K562 (cell line): Measurements from ENCODE around the gene SETD5. TPM values are rescaled to one million over a fixed set of nuclear protein-coding genes. Genes with fewer than 3 reads are reported as not detected.

ENCODE experiments used
- ATAC-seq: fragments of 200-7000 bp; cut with Tn5 transposase; 3 replicates; pipeline ENCODE4 v1.9.1; 2020; ENCODE audit warnings: moderate library complexity
- BruUV-seq: library from RNA; stranded (reverse); fragments of 400-500 nt; replicated peaks from 2 replicates; lab custom pipeline; 2021; lab: Mats Ljungman, UMichigan
- CTCF ChIA-PET: fragments of 300-600 bp; formaldehyde crosslinking; extraction: SDS; loops from one replicate; lab custom pipeline; 2021; ENCODE audit warnings: low intra/inter-chr PET ratio; lab: Yijun Ruan, JAX
- POLR2A ChIA-PET: fragments of 300-600, 350-650 bp; sonication (Branson Sonifier 250); formaldehyde crosslinking; extraction: SDS; loops from one replicate; lab custom pipeline; 2021; ENCODE audit warnings: antibody characterized with exemption, inconsistent platforms; lab: Yijun Ruan, JAX
- DNase-seq, 4 experiments: peaks; one replicate each; pipeline versions ENCODE4 v3.0.0 to v3.0.0-alpha.2; 2011 to 2018; ENCODE audit warnings: low spot score in 3 of 4, mixed read lengths in 3 of 4; ENCODE audit errors: extremely low read depth in 1 of 4
- FAIRE-seq: peaks from 2 replicates; lab custom pipeline; 2011; peaks lifted over from hg19 to GRCh38; lab: Jason Lieb, UNC
- H2AFZ ChIP-seq: 2 replicates; pipeline ENCODE4 v1.6.0; 2011; ENCODE audit warnings: low read depth, low read length, control low read depth, inconsistent platforms
- H3K27ac ChIP-seq: fragments of 200-600 bp; 3 replicates; pipeline ENCODE4 v1.8.0; 2011; ENCODE audit warnings: low read depth, mild to moderate bottlenecking, control low read depth, inconsistent platforms, low read length, moderate library complexity, mixed read lengths; ENCODE audit errors: extremely low read depth
- H3K27me3 ChIP-seq, 2 experiments: fragments of 300-600 bp in 1 of 2; 2 replicates in 1 of 2; 3 replicates in 1 of 2; pipeline versions ENCODE4 v1.6.0 to v1.8.0; 2011; ENCODE audit warnings: inconsistent platforms in 2 of 2, low read length in 2 of 2, mild to moderate bottlenecking in 1 of 2, mixed read lengths in 1 of 2, moderate library complexity in 1 of 2; ENCODE audit not compliant: control insufficient read depth in 2 of 2, insufficient read depth in 2 of 2
- H3K36me3 ChIP-seq: fragments of 300-600 bp; 3 replicates; pipeline ENCODE4 v1.8.0; 2011; ENCODE audit warnings: mild to moderate bottlenecking, low read length, inconsistent platforms; ENCODE audit not compliant: control insufficient read depth, insufficient read depth
- H3K4me1 ChIP-seq, 2 experiments: fragments of 200-600 bp in 1 of 2; replicated peaks in 1 of 2; 2 replicates in 1 of 2; 3 replicates in 1 of 2; pipeline versions ENCODE4 v1.5.1 to v1.8.0; 2011; ENCODE audit warnings: inconsistent platforms in 2 of 2, low read length in 2 of 2, mild to moderate bottlenecking in 1 of 2, mixed read lengths in 1 of 2, moderate library complexity in 1 of 2; ENCODE audit not compliant: control insufficient read depth in 2 of 2, insufficient read depth in 2 of 2
- H3K4me2 ChIP-seq: 2 replicates; pipeline ENCODE4 v1.6.1; 2011; ENCODE audit warnings: low read length, control low read depth, inconsistent platforms, mixed read lengths; ENCODE audit not compliant: insufficient read depth
- H3K4me3 ChIP-seq: fragments of 200-600 bp; sonication (generic), shearing (Covaris generic); 2 replicates; pipeline ENCODE4 v1.5.1; 2016; ENCODE audit warnings: control low read depth, inconsistent platforms
- H3K79me2 ChIP-seq: fragments of 200-600 bp; 3 replicates; pipeline ENCODE4 v1.8.0; 2011; ENCODE audit warnings: low read length, inconsistent platforms; ENCODE audit not compliant: control insufficient read depth, insufficient read depth
- H3K9ac ChIP-seq, 2 experiments: 2 replicates each; pipeline versions ENCODE4 v1.6.0 to v1.6.1; 2011; ENCODE audit warnings: low read depth in 2 of 2, low read length in 2 of 2, control low read depth in 1 of 2, inconsistent platforms in 1 of 2, mild to moderate bottlenecking in 1 of 2, mixed read lengths in 1 of 2; ENCODE audit not compliant: insufficient read depth in 1 of 2
- H3K9me1 ChIP-seq: one replicate; pipeline ENCODE4 v1.6.0; 2011; ENCODE audit warnings: inconsistent platforms, mild to moderate bottlenecking, low read length, moderate library complexity; ENCODE audit not compliant: control insufficient read depth, insufficient read depth
- H3K9me3 ChIP-seq: replicated peaks from 2 replicates; pipeline ENCODE4 v1.5.1; 2011; ENCODE audit warnings: low read depth, low read length, inconsistent platforms; ENCODE audit not compliant: control insufficient read depth, insufficient read depth
- H4K20me1 ChIP-seq: replicated peaks from 2 replicates; pipeline ENCODE4 v1.6.1; 2011; ENCODE audit warnings: low read length, inconsistent platforms, mixed read lengths; ENCODE audit not compliant: control insufficient read depth, insufficient read depth
- GTF2A2 ChIP-seq: IDR thresholded peaks from 2 replicates; pipeline ENCODE4 v1.6.1; 2016; ENCODE audit warnings: mild to moderate bottlenecking, missing genetic modification characterization, missing compliant biosample characterization
- MCM5 ChIP-seq: fragments of 450-650 bp; IDR thresholded peaks from 2 replicates; pipeline ENCODE4 v1.6.1; 2016; ENCODE audit warnings: low read depth
- RAD21 ChIP-seq, 2 experiments: fragments of 250-450 bp in 1 of 2; fragments of 450-650 bp in 1 of 2; sonication (Bioruptor Pico) in 1 of 2; formaldehyde crosslinking in 1 of 2; IDR thresholded peaks in 1 of 2; conservative IDR thresholded peaks in 1 of 2; 2 replicates each; pipeline versions ENCODE4 v1.4.0 to v1.8.0; 2020 to 2022; ENCODE audit warnings: mild to moderate bottlenecking in 2 of 2, moderate library complexity in 1 of 2
- TAL1 ChIP-seq: fragments of 450-650 bp; IDR thresholded peaks from 2 replicates; pipeline ENCODE4 v1.6.1; 2016; ENCODE audit warnings: mild to moderate bottlenecking
- YY1 ChIP-seq, 3 experiments: IDR thresholded peaks; 2 replicates each; pipeline ENCODE4 v1.6.1; 2011; ENCODE audit warnings: low read length in 2 of 3, mild to moderate bottlenecking in 2 of 3, moderate library complexity in 2 of 3, borderline replicate concordance in 1 of 3, control low read depth in 1 of 3, low read depth in 1 of 3; ENCODE audit not compliant: insufficient read depth in 3 of 3, insufficient replicate concordance in 2 of 3, control insufficient read depth in 1 of 3, insufficient read length in 1 of 3; ENCODE audit errors: extremely low read depth in 1 of 3
- ZBTB8A ChIP-seq: fragments of 450-650 bp; IDR thresholded peaks from 2 replicates; pipeline ENCODE4 v1.6.1; 2018; ENCODE audit warnings: mild to moderate bottlenecking, moderate library complexity; ENCODE audit not compliant: partially characterized antibody
- ZNF165 ChIP-seq: fragments of 250-450 bp; sonication (Bioruptor Pico); IDR thresholded peaks from 2 replicates; pipeline ENCODE4 v1.4.0; 2020; ENCODE audit warnings: borderline replicate concordance
- ZNF197 ChIP-seq: fragments of 200-800 bp; sonication (Bioruptor generic); IDR thresholded peaks from 2 replicates; pipeline ENCODE4 v1.6.1; 2016; ENCODE audit warnings: low read depth, missing genetic modification characterization, missing compliant biosample characterization
- ZNF778 ChIP-seq: fragments of 450-650 bp; formaldehyde crosslinking; IDR thresholded peaks from 2 replicates; pipeline ENCODE4 v1.4.0; 2020; ENCODE audit warnings: mild to moderate bottlenecking, moderate library complexity
- WGBS: fragments of 100-300 bp; shearing (Covaris generic); methylation state at CpG from one replicate; pipeline ENCODE4 v1.1.6; 2016; ENCODE audit warnings: low coverage, mixed read lengths; ENCODE audit not compliant: insufficient coverage; ENCODE audit errors: missing lambda C conversion rate; 5-methylcytosine and 5-hydroxymethylcytosine counted together
- in situ Hi-C: fragments of 300-500 bp; cut with MboI; formaldehyde crosslinking; loops from 4 replicates; pipeline ENCODE4 v1.15.0; 2018; ENCODE audit warnings: inconsistent platforms, mixed read lengths
- intact Hi-C: fragments of 100-400 bp; cut with micrococcal nuclease; formaldehyde crosslinking; loops from 2 replicates; pipeline ENCODE4 v1.14.2; 2022
- polyA plus RNA-seq, 8 experiments: library from polyadenylated mRNA; depleted of rRNA in 4 of 8; stranded (reverse) in 5 of 8; unstranded in 3 of 8; fragments of >200 nt; fragmentation: Nextera tagmentation in 2 of 8; fragmentation: Illumina TruSeq in 1 of 8; extraction: Ambion mirVana in 2 of 8; extraction: Trizol in 1 of 8; gene quantifications; 2 replicates each; pipeline versions ENCODE4 v1.2.1 to v1.2.3, GENCODE V29; 2011 to 2014; ENCODE audit warnings: inconsistent platforms in 1 of 8, missing spikeins in 1 of 8
- total RNA-seq, 7 experiments: library from RNA; depleted of rRNA in 6 of 7; stranded (reverse); fragments of >200 nt in 6 of 7; fragmentation: Illumina TruSeq in 2 of 7; extraction: Trizol in 2 of 7; gene quantifications; 2 replicates each; pipeline versions ENCODE4 v1.2.1 to v1.2.3, GENCODE V29; 2011 to 2021; ENCODE audit warnings: low replicate concordance in 1 of 7
- TF ChIP-seq, protein P1 (sequence below): sonication (generic); formaldehyde crosslinking; IDR thresholded peaks from 2 replicates; pipeline ENCODE4 v1.8.0; 2023; ENCODE audit warnings: missing genetic modification reagents, mild to moderate bottlenecking, borderline replicate concordance
- TF ChIP-seq, protein P2 (sequence below): fragments of 450-650 bp; IDR thresholded peaks from 2 replicates; pipeline ENCODE4 v1.6.1; 2017; ENCODE audit warnings: antibody characterized with exemption

Gene SETD5
- total and polyA plus RNA-seq, 9 of the 15 experiments (the other 6 are each of a cell fraction or from before 2014, with no cell fraction given), result 20.8 to 135 (median 87.2) TPM

DNA sequence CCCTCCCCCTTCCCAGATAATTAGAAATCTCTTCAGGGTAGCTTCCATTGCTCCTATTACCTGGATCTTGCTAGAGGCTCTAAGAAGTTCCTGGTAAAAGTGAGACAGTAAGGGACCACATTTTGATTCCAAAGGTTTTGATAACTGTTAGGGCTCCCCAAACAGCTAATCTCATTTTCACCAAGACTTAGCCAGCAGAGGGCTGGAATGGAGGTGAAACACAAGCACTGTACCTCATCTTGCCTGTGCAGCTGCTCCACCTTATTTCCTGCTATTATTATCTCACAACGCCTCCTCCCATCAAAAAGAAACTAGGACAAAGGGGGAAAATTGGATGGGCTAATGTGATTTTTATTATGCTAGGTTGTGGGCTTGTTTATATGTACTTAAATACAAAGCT is 7.3 kb downstream of the SETD5 start:
- peak in 3 of 4 experiments; percentile 32 to 69 (median 56) for DNase-seq
- peaks cover 57% of the 10 kb centered on the region for H4K20me1 ChIP-seq
- H3K4me3 ChIP-seq, result no peak overlapping the region
- H3K79me2 ChIP-seq, result peaks cover 100% of the 10 kb centered on the region
- ChIA-PET CTCF (no interaction called here), POLR2A (interaction anchor here (1.2 to 3.5 kb wide), 3 partner anchors 9 to 42 kb away, joined by 4 to 33 read pairs (median 17); partner anchors contain the start of gene THUMPD3)
- no peaks in the 10 kb centered on the region for H3K27me3 ChIP-seq
- peaks cover 11% of the 10 kb centered on the region; the same call in 2 of the 3 replicates for H3K36me3 ChIP-seq
- WGBS, result 0% methylated on average over 1 of the region's 1 CpG
- H3K27ac ChIP-seq, result peak overlapping the region; percentile 40; the same call in 2 of the 3 replicates
- BruUV-seq, result no TSS peak
- H3K9me1 ChIP-seq, result no peaks in the 10 kb centered on the region
- peak overlapping the region; percentile 33 for H3K4me2 ChIP-seq
- peak; percentile 65 for ATAC-seq
- H3K9me3 ChIP-seq, result no peaks in the 10 kb centered on the region
- FAIRE-seq, result no peak
- in situ Hi-C loops, result no loop called here
- no peak overlapping the region for H2AFZ ChIP-seq
- peak overlapping the region in 1 of 2 experiments; percentile 28; a peak in 1 of 4 replicates for H3K9ac ChIP-seq
- intact Hi-C loops, result no loop called here
- peaks cover 3 to 46% of the 10 kb centered on the region in 2 experiments; a peak in 4 of 5 replicates for H3K4me1 ChIP-seq
- TF ChIP-seq ZNF197 (CRISPR knock-in tag) (no peak), ZBTB8A (no peak), GTF2A2 (tag) (no peak), MCM5 (no peak), ZNF778 (CRISPR knock-in tag) (no peak), ZNF165 (CRISPR knock-in tag) (no peak), RAD21 (CRISPR knock-in tag; conservative IDR thresholded peaks at IDR 0.05 in 1 of 2, IDR thresholded peaks at IDR 0.05 in 1 of 2) (peak in 1 of 2 experiments; percentile 34; a peak in 1 of 4 replicates), TAL1 (0 out of 2 replicates have a peak, but pooled peaks have one; percentile 8), YY1 (IDR thresholded peaks at IDR 0.05; ENCODE audit: borderline replicate concordance in 1 of 3, control insufficient read depth in 1 of 3, extremely low read depth in 1 of 3, insufficient read depth in 3 of 3, insufficient read length in 1 of 3, insufficient replicate concordance in 2 of 3, low read depth in 1 of 3, low read length in 2 of 3) (peak in 1 of 3 experiments; percentile 45)
- TF ChIP-seq, protein P1, sequence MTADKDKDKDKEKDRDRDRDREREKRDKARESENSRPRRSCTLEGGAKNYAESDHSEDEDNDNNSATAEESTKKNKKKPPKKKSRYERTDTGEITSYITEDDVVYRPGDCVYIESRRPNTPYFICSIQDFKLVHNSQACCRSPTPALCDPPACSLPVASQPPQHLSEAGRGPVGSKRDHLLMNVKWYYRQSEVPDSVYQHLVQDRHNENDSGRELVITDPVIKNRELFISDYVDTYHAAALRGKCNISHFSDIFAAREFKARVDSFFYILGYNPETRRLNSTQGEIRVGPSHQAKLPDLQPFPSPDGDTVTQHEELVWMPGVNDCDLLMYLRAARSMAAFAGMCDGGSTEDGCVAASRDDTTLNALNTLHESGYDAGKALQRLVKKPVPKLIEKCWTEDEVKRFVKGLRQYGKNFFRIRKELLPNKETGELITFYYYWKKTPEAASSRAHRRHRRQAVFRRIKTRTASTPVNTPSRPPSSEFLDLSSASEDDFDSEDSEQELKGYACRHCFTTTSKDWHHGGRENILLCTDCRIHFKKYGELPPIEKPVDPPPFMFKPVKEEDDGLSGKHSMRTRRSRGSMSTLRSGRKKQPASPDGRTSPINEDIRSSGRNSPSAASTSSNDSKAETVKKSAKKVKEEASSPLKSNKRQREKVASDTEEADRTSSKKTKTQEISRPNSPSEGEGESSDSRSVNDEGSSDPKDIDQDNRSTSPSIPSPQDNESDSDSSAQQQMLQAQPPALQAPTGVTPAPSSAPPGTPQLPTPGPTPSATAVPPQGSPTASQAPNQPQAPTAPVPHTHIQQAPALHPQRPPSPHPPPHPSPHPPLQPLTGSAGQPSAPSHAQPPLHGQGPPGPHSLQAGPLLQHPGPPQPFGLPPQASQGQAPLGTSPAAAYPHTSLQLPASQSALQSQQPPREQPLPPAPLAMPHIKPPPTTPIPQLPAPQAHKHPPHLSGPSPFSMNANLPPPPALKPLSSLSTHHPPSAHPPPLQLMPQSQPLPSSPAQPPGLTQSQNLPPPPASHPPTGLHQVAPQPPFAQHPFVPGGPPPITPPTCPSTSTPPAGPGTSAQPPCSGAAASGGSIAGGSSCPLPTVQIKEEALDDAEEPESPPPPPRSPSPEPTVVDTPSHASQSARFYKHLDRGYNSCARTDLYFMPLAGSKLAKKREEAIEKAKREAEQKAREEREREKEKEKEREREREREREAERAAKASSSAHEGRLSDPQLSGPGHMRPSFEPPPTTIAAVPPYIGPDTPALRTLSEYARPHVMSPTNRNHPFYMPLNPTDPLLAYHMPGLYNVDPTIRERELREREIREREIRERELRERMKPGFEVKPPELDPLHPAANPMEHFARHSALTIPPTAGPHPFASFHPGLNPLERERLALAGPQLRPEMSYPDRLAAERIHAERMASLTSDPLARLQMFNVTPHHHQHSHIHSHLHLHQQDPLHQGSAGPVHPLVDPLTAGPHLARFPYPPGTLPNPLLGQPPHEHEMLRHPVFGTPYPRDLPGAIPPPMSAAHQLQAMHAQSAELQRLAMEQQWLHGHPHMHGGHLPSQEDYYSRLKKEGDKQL, result no peak
- TF ChIP-seq, protein P2, sequence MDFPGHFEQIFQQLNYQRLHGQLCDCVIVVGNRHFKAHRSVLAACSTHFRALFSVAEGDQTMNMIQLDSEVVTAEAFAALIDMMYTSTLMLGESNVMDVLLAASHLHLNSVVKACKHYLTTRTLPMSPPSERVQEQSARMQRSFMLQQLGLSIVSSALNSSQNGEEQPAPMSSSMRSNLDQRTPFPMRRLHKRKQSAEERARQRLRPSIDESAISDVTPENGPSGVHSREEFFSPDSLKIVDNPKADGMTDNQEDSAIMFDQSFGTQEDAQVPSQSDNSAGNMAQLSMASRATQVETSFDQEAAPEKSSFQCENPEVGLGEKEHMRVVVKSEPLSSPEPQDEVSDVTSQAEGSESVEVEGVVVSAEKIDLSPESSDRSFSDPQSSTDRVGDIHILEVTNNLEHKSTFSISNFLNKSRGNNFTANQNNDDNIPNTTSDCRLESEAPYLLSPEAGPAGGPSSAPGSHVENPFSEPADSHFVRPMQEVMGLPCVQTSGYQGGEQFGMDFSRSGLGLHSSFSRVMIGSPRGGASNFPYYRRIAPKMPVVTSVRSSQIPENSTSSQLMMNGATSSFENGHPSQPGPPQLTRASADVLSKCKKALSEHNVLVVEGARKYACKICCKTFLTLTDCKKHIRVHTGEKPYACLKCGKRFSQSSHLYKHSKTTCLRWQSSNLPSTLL, result no peak
